ENCODE data around the gene KIAA0586.
A peak's percentile ranks its signal among the peaks of the same experiment; 100 is the strongest.
"Not testable (repeated sequence)": the region's sequence is repeated elsewhere in the genome, so short reads cannot be mapped to it uniquely, and the experiment has no call there.

Gene KIAA0586

DNA sequence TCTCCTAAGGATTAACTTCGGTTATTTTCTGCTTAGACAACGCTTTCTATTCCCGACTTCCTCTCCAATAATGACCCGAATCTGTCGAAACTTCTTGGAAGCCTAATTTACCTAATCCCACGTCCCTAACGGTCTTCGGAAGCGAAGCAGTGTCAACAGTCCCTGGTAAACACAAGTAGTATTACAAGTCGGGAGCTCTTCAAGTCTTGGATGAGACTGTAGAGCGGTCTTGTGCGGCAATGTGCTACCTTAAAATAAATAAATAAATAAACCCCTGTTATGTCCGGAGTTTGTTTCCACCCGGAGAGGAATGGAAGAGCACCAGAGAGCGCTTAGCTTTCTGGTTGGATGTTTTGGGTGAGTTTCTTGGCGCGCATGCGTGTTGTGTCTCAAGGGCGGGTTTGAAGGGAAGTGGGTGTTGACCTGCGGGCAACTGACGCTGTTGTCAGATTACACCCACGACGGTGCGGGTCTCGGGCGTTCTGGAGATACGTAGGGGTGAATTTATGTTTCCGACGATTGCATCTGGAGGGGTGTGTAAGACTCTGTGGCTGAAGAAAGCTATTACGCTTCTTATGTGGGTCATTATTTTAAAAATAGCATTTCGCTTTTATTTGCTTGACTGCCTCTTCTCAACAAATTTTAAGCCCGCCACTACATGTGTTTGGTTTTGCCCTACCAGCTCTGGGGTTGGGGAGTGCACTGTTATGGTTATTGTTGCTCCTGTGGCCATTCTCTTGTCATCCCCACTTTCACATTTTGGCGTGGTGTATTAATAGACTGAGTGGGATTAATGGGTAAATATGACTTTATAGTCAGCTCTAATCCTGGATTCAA lies at the start of gene KIAA0586, which contains the start of gene TIMM9:
TSS of gene KIAA0586 (plus strand) at position 439 of the 837 bp plus-strand sequence. CDS start 546 bp downstream, outside the sequence.
TSS of gene TIMM9 (minus strand) at position 251 of the 837 bp plus-strand sequence. CDS start 15,586 bp downstream, outside the sequence.
- peak; percentile 96 for DNase-seq (ENCODE audit: low spot score)

DNA sequence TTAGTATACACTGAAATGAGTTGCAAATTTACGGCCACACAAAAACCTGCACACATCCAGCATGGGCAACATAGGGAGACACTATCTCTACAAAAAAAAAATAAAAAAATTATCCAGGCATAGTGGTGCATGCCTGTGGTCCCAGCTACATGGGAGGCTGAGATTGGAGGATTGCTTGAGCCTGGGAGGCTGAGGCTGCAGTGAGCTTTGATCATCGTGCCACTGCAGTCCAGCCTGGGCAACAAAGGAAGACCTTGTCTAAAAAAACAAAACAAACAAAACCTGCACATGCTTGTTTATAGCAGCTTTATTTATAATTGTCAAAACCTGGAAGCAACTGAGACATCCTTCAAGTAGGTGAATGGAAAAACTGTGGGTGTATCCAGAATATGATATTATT lies 36.7 kb upstream of the KIAA0586 start:
- no peak for DNase-seq (ENCODE audit: low spot score)

DNA sequence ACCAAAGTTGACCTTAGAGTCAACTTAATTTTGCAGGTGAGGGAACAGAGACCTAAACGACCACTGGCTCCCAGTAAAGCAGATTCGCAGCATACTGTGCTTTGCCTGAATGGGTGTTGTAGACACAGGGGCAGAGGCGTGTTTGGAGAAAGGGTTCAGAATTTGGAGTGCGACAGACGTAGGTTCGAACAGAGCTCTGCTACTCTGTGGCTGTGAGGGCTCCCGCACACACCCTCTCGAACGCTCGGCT lies 32.0 kb upstream of the KIAA0586 start:
- no peak for DNase-seq (ENCODE audit: low spot score)

DNA sequence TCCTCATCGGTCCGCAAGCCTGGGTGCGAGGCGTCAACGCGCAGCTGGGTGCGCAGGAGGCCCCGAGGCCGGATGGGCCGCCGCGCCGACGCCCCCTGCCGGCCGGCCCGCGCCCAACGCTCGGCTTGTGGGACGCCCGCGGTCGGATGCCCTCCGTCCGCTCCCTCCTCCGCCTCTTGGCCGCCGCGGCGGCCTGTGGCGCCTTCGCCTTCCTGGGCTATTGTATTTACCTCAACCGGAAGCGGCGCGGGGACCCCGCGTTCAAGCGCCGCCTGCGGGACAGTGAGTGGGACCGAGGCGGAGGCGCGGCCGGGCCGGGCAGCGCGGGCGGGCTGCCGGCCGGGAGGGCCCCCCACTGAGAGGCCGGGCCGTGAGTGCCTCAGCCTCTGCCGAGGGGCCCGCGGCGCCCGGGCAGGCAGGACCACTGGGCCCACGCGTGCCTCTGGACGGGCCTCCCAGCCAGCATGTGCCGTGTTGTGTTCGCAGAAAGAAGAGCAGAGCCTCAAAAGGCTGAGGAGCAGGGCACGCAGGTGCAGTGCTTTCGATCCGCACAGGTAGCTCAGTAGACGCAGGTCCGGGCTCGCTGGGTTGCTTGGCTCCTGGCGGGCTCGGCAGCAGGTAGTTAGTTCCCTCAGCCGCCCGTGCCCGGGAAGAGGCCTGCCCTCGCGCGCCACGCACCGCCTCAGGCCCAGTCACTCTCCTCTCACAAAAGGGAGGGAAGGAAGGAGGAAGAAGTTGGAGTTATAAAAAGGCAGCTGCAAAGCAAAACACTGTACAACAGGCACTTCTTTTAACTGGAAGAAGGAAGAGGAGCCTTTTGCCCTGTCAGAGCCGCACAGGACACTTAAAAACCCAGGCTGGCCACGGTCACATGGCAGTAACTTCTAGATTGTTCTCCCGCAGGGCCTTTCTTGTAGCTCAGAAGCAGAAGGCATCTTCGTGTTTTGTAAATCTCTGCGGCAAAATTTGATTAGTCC lies 31.4 kb upstream of the KIAA0586 start, which contains the start of gene TOMM20L:
TSS of gene TOMM20L (plus strand) at position 119 of the 977 bp plus-strand sequence. CDS start at position 147, 28 bp downstream.
- DNase-seq (ENCODE audit: low spot score): peak; percentile 95

DNA sequence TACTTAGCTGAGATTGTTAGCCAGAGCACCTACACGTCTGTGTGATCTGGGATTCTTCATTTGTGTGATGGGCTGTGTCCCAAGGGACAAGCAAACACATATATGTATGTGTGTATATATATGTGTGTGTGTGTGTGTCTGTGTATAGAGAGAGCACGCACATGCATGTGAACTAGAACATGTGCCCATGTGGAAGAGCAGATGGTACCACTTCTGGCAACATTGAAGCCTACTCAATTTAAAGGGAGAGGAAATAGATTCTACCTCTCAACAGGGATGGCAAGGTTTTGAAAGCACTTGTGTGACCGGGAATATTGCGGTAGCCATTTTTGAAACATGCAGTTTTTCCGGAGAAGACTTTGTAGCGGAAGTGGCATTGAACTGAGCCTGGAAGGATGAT lies 30.4 kb upstream of the KIAA0586 start:
- DNase-seq (ENCODE audit: low spot score): no peak

DNA sequence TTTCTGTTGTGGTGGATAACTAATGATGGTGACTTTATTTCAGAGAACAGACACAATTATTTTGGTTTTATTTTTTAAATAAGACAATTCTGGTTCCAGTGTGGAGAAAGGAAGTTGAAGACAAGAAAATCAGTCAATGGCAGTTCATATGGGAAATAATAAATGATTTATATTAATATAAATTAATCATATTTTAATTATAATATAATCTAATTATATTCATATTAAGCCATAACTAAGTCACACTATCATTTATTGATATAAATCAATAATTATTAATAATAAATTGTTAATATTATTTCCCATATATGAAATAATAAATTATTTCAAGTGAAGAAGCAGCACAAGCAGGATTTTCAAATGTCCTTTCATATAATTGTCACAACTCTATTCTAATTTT lies 29.0 kb upstream of the KIAA0586 start:
- no peak for DNase-seq (ENCODE audit: low spot score)

DNA sequence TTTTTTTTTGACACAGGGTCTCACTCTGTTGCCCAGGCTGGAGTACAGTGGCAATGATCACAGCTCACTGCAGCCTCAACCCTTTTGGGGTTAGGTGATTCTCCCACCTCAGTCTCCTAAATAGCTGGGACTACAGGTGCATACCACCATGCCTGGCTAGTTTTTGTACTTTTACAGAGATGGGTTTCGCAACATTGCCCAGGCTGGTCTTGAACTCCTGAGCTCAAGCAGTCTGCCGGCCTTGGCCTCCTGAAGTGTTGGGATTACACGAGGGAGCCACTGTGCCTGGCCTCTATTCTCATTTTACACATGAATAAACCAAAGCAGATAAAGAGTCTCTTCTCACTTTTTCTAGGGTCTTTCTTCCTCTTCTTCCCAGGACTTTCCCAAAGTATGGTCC lies 28.6 kb upstream of the KIAA0586 start:
- no peak for DNase-seq (ENCODE audit: low spot score)

DNA sequence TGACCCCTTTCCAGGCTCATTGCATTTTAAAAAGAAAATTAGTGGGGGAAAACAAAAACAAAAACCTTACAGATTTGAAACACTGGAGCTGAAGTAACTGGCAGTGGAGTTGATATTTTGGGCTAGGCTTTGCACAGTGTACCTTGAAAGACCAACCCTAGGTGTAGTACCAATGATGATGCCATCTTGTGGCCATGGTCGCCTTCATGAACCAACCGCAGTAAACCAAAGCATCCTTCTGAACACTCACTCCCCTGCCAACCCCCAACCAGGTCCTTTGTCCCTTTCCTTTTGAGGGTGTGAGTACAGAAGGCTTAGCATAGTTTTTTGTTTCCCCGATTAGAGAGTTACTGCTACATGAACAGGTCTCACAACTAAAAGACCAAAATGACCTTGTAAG lies 25.9 kb upstream of the KIAA0586 start:
- peak; percentile 11 for DNase-seq (ENCODE audit: low spot score)

DNA sequence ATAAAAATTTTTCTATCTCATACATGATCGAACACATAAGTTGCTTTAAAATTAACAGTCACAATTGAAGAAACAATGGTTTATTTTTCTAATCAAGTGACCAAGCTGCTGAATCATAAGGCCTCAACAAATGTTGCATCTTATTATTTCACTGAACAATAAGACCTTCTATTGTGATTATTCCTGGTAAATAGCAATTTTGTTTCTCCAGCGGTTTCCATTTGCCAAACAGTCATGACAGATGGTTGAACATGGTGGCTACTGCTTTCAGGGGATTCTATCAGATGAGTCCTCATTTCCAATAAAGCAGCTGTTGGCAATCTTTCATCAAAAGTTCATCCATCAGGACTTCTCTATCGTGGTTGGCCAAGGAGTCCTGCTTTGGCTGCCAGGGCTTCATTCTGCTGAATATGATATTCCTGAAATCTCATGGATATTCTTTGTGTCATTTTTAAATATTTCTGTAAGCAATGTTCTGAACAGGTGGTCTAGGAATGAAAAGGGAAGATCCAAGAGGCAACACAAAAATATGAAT lies 18.8 kb upstream of the KIAA0586 start:
- DNase-seq (ENCODE audit: low spot score): no peak

DNA sequence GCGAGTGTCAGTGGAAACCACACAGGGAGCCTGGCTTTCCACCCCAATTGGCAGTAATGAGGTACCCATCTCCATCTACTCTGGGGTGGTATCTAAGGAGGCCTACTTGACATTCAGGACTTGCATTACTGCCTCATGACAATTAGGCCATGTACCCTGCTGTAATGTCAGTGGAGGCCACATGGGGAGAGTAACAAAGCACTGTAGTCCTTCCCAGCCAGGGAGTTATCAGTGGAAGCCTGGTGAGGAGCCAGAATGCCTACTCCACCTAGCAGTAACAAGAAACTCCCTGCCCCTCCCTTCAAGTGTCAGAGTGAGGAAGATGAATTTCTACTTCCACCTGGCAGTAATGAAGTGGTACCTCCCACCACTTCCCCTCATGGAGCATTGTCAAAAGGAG lies 12.7 kb upstream of the KIAA0586 start:
- DNase-seq (ENCODE audit: low spot score): peak; percentile 10

DNA sequence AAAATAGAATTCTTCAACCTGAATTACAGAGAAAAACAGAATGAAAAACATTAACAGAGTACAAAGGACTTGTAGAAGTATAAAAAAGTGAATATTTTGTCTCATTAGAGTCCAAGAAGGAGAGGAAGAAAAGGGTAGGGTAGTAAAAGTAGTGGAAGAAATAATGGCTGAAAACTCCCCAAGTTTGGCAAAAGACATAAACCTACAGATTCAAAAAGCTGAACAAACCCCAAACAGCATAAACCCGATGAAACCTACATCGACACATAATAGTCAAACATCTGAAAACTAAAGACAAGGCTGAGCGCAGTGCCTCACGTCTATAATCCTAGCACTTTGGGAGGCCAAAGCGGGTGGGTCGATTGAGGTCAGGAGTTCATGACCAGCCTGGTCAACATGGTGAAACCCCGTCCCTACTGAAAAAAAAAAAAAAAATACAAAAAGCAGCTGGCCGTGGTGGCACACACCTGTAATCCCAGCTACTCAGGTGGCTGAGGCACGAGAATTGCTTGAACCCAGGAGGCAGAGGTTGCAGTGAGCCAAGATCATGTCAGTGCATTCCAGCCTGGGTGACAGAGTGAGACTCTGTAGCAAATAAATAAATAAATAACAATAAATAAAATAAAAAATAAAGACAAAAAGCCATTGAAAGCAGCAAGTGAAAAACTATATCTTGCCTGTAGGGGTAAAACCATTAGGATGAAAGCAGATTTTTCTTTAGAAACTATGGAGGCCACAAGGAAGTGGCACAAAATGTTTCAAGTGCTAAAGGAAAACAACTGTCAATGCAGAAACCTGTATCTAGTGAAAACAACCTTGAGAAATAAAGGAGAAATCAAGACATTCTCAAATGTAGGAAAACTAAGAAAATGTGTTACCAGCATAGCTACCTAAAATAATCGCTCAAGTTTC lies 11.6 kb upstream of the KIAA0586 start:
- no peak for DNase-seq (ENCODE audit: low spot score)

DNA sequence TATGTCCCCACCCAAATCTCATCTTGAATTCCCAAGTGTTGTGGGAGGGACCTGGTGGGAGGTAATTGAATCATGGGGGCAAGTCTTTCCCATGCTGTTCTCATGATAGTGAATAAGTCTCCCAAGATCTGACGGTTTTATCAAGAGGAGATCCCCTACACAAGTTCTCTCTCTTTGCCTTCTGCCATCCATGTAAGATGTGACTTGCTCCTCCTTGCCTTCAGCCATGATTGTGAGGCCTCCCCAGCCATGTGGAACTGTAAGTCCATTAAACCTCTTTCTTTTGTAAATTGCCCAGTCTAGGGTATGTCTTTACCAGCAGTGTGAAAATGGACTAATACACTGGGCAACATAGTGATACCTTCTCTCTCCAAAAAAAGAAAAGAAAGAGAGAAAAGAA lies 10.6 kb upstream of the KIAA0586 start:
- DNase-seq (ENCODE audit: low spot score): not testable (repeated sequence)

DNA sequence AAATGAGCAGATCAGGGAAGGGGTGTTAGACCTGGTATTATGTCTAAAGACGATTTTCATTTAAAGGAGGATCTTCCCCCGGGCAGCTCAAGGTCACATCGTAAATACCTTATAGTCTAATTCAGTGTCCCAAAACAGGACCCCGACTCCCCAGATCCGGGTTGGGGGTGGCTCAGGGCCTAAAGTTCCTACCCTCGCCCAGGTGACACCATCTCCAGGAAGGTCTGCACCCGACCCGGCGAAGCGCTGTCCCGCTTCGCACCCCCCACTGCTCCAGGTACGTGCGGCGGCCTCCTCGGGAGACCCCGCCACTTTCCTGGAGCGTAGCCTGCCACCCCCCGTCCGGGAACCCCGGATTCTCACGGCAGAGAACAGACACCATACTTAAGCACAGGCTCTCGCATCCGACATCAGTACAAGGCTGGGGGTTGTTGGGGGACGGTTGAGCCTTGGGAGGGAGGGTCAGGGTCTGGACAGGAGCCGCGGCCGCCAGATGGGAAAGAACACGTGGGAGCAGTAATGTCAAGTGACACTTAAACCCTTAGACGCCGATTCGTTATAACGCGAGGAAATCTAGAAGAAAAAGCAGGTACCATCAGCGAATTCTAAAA lies 744 bp upstream of the KIAA0586 start:
- peak; percentile 73 for DNase-seq (ENCODE audit: low spot score)

DNA sequence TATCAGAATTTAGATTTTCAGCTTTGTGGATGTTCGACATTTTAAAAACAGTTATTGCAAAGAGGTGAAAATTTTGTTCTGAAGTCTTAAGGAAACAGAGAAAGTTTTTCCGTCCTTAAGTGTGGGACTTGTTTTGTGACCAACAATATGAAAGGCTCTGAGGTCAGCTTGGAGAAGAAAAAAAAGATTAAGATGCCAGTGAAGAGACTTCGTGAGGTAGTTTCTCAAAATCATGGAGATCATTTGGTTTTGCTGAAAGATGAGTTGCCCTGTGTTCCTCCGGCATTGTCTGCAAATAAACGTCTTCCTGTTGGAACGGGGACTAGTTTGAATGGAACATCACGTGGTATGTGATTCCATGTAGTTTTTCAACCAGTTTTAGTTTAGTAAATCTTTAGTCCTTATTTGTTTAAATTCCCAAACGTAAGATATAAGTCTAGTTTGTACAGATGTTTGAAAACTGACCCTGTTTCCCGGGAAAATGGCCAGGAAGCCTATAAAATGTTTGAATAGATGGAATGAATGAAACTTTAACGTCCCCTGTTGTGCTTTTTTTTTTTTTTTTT lies 682 bp downstream of the KIAA0586 start:
- DNase-seq (ENCODE audit: low spot score): peak; percentile 40

DNA sequence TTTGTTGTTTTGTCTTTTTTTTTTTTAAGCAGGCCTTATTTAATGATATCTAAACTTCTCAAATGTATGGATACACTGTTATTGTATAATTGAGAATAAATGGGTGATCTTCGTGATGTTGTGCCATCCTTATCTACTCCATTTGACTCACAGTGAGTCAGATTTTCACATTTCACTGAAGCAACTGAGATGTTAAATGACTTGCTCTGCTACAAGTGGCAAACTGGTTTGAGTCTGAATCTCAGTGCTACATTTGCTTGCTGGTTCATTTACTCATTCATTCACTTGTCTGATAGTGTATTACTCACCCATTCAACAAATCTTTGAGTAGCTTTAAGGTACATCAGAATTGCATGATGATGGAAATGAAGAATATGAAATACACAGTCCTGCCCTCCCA lies 2.6 kb downstream of the KIAA0586 start:
- no peak for DNase-seq (ENCODE audit: low spot score)

DNA sequence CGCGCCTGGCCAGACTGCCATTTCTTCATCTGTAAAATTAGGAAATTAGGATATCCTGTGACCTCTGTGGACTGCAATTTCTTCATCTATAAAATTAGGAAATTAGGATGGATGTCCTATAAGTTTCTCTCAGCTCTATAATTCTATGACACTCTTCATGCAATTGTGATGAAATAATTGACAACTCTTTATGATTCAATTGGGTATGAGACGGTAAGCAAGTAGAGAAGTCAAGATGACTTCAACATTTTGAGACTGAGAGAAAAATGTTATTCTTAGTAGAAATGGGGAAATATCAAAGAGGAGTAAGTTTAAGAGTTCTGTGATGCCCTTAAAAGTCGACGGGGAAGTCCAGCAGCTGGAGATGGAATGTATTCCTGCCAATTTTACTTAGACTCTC lies 12.0 kb downstream of the KIAA0586 start:
- DNase-seq (ENCODE audit: low spot score): no peak

DNA sequence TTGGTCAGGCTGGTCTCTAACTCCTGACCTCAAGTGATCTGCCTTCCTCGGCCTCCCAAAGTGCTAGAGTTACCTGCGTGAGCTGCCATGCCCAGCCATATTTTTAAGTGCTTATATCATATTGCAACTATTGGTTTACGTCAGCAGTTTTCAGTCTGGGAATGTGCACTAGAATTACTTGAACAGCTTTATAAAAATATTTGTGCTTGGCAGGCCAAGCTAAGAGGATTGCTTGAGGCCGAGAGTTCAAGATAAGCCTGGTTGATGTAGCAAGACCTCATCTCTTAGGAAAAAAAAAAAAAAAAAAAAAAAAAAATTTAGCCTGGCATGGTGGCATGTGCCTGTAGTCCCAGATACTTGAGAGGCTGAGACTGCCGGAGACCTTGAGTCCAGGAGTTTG lies 17.1 kb downstream of the KIAA0586 start:
- DNase-seq (ENCODE audit: low spot score): no peak

DNA sequence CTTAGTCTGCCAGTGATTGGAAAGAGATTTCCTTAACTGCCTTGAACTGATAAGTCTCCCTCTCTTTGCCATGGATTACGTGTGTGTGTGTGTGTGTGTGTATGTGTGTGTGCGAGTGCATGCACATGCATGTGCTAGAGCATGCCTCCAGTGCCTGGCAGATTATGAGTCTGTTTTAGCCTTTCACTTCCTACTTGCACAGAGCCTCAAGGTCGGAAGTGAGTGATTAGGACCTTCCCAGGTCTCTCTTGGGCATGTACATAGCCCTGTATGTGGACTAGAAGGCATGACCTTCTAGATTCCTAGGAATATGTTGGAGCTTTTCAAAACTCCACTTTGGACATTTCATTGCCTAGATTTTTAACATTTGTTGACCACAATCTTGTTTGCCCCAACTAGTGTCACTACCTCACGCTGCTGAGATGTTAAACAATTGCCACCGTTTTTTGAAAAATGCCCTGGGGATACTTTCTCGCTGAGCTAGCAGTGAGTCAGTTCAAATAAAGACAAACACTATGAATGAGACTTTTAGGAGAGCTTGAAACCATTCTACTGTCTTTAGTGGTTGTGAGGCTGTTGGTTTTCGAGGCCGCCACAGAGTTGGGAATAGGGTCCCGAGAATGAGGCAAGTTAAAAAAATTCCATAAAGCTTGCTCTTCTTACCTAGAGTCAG lies 28.2 kb downstream of the KIAA0586 start:
- no peak for DNase-seq (ENCODE audit: low spot score)

DNA sequence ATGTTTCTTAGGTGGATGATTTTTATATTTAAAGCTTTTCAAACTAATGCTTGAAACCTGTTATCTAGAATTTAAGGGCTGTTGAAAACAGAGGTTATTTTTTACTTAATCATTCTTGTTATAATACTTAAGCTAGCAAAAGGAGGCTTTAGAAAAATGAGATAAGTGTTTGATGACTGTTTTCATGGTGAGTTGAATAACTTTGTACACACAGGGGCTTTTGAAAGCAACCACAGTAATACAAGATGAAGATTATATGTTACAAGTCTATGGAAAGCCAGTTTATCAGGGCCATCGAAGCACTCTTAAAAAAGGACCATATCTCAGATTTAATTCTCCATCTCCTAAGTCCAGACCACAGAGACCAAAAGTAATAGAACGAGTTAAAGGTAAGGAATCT lies 33.3 kb downstream of the KIAA0586 start:
- DNase-seq (ENCODE audit: low spot score): no peak

DNA sequence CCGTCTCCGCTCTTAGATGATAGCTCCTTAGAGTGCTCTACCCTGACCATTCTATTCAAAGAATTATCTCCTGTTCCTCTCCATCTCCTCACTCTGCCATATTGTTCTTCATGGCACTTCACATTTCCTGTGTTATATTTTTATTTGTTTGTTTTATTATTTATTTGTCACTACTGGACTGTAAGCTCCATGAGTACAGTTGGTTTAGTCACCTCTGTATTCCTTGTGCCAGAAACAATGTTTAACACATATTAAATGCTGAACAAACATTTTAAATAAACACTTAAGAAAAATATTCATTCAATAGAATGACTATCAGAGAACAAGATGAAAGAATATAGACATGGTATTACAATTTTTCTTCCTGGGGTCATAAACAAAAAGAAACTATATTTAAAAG lies 35.6 kb downstream of the KIAA0586 start:
- no peak for DNase-seq (ENCODE audit: low spot score)
